HPDE6-E6E7 (cell line): ENCODE results near the gene MS4A7.

ENCODE experiments used
- DNase-seq: peaks from one replicate; pipeline ENCODE4 v3.0.0; 2011; ENCODE audit warnings: missing footprints; ENCODE audit errors: extremely low spot score

Gene MS4A7

GRCh38 chr11:60370811-60371298 lies 7.5 kb upstream of the MS4A7 start:
- no peak for DNase-seq

GRCh38 chr11:60371386-60371785 lies 6.9 kb upstream of the MS4A7 start:
- no peak for DNase-seq

- no peak for DNase-seq
Measured at GRCh38 chr11:60371854-60372253, 6.5 kb upstream of the MS4A7 start.

- no peak for DNase-seq
Measured at GRCh38 chr11:60372767-60373166, 5.6 kb upstream of the MS4A7 start.

GRCh38 chr11:60375316-60375715 lies 3.0 kb upstream of the MS4A7 start:
- no peak for DNase-seq

- no peak for DNase-seq
Measured at GRCh38 chr11:60376601-60377000, 1.7 kb upstream of the MS4A7 start.

- no peak for DNase-seq
Measured at GRCh38 chr11:60377401-60378136, 763 bp upstream of the MS4A7 start.

GRCh38 chr11:60389279-60389910 lies 11.1 kb downstream of the MS4A7 start:
- no peak for DNase-seq

GRCh38 chr11:60390419-60390818 lies 12.1 kb downstream of the MS4A7 start:
- DNase-seq: no peak

- DNase-seq: no peak
Measured at GRCh38 chr11:60392361-60392760, 14.0 kb downstream of the MS4A7 start.

GRCh38 chr11:60393016-60393415 lies 14.7 kb downstream of the MS4A7 start:
- DNase-seq: no peak

- no peak for DNase-seq
Measured at GRCh38 chr11:60394666-60395380, 16.5 kb downstream of the MS4A7 start.

- DNase-seq: no peak
Measured at GRCh38 chr11:60396382-60396781, 18.1 kb downstream of the MS4A7 start, which contains the start of gene MS4A14. MS4A14 (plus strand) TSS chr11:60396459; CDS start chr11:60396579, 120 bp downstream.

- no peak for DNase-seq
Measured at GRCh38 chr11:60396799-60397198, 18.5 kb downstream of the MS4A7 start.

GRCh38 chr11:60420015-60420414 lies 41.7 kb downstream of the MS4A7 start:
- no peak for DNase-seq

GRCh38 chr11:60422609-60423008 lies 44.3 kb downstream of the MS4A7 start:
- no peak for DNase-seq

- no peak for DNase-seq
Measured at GRCh38 chr11:60428517-60428916, 50.2 kb downstream of the MS4A7 start.

- DNase-seq: no peak
Measured at GRCh38 chr11:60429272-60429671, 50.9 kb downstream of the MS4A7 start, which contains the start of gene MS4A5. MS4A5 (plus strand) TSS chr11:60429572; CDS start chr11:60429675, 103 bp downstream.

- no peak for DNase-seq
Measured at GRCh38 chr11:60431251-60431650, 52.9 kb downstream of the MS4A7 start.

- DNase-seq: no peak
Measured at GRCh38 chr11:60433401-60433800, 55.1 kb downstream of the MS4A7 start.
